Activated CD4-positive, alpha-beta memory T cell treated with anti-CD3 and anti-CD28 coated beads for 36 hours (primary cell): ENCODE results near the gene ARMC12. TPM values are rescaled to one million over a fixed set of nuclear protein-coding genes. Genes with fewer than 3 reads are reported as not detected.

ENCODE experiments used
- CTCF ChIA-PET: fragments of 350-600 bp; sonication (Branson Sonifier 250); formaldehyde crosslinking; loops from one replicate; lab custom pipeline; 2021; ENCODE audit warnings: antibody characterized with exemption, inconsistent platforms; lab: Charles Lee
- POLR2A ChIA-PET: fragments of 350-600 bp; sonication (Branson Sonifier 250); formaldehyde crosslinking; loops from one replicate; lab custom pipeline; 2021; ENCODE audit warnings: antibody characterized with exemption; lab: Charles Lee
- DNase-seq: peaks from one replicate; pipeline ENCODE4 v3.0.0-alpha.2; 2020
- H3K27ac Mint-ChIP-seq: one replicate; pipeline ENCODE4 v1.8.0; 2021; ENCODE audit warnings: mixed read lengths
- H3K27me3 Mint-ChIP-seq: one replicate; pipeline ENCODE4 v1.8.0; 2021; ENCODE audit warnings: mixed read lengths
- H3K36me3 Mint-ChIP-seq: one replicate; pipeline ENCODE4 v1.8.0; 2021; ENCODE audit warnings: mixed read lengths
- H3K4me1 Mint-ChIP-seq: one replicate; pipeline ENCODE4 v1.8.0; 2021; ENCODE audit warnings: low read depth, mixed read lengths
- H3K4me3 Mint-ChIP-seq: one replicate; pipeline ENCODE4 v1.8.0; 2021; ENCODE audit warnings: mild to moderate bottlenecking, mixed read lengths
- H3K9me3 Mint-ChIP-seq: one replicate; pipeline ENCODE4 v1.8.0; 2021; ENCODE audit warnings: mixed read lengths
- intact Hi-C: fragments of 100-400 bp; cut with micrococcal nuclease; formaldehyde crosslinking; loops from one replicate; pipeline ENCODE4 v1.15.1; 2023
- total RNA-seq, 2 experiments: library from RNA; stranded (reverse); gene quantifications; one replicate each; pipeline ENCODE4 v1.2.3, GENCODE V29; 2021

ARMC12 gene
- total RNA-seq, 2 experiments from 2014 or later, result 1.5 to 1.6 TPM

DNA sequence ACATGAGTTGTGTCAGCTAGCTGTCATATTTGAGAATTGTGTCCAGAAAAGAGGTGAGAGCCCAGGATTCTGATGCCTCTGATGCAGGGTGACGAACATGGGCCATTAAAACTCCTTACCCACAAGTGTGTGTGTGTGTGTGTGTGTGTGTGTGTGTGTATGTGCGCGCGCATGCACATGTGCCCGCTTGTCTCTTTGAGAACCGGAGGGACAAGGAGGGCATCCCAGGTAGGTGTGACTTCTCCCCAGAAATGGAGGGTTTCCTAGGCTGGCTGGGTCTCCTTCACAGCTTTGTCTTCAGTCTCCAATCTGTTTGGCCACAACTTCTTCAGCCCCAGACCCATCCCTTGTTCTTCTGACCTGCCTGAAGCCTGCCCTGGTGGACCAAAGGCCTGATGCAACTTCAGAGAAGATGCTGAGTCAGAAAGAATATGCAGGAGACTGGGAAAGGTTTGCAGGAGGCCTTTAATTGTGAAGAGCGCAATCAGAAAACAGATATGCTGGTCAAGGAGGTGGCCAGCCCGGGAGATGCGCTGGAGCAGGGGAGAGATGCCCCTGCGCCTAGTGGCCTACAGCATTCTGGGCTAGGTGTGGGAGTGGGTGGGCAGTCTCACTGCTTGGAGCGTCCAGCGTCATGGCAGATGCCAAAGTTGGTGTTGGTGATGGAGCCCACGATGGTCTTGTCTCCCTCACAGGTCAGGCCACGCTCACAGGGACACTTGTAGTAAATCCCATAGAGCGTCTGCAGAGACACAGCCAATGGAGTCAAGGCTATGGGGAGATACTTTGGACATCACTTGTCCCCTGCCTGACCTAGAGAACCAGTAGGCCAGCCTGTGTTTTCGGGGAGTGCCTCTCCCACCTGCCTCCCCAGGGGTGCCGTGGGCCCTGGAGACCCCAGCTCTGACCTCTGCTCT, 58.0 kb downstream of the ARMC12 start:
- Mint-ChIP-seq H3K27ac (no peak overlapping the region), H3K36me3 (no peaks in the 10 kb centered on the region), H3K27me3 (peaks cover 7% of the 10 kb centered on the region), H3K4me1 (no peaks in the 10 kb centered on the region), H3K9me3 (no peaks in the 10 kb centered on the region), H3K4me3 (no peak overlapping the region)
- ChIA-PET POLR2A (no interaction called here), CTCF (interaction anchor here (0.7 kb wide), 1 partner anchor 267 kb away, joined by 3 read pairs; no protein-coding TSS in a partner anchor)
- no peak for DNase-seq
- intact Hi-C loops, result no loop called here

DNA sequence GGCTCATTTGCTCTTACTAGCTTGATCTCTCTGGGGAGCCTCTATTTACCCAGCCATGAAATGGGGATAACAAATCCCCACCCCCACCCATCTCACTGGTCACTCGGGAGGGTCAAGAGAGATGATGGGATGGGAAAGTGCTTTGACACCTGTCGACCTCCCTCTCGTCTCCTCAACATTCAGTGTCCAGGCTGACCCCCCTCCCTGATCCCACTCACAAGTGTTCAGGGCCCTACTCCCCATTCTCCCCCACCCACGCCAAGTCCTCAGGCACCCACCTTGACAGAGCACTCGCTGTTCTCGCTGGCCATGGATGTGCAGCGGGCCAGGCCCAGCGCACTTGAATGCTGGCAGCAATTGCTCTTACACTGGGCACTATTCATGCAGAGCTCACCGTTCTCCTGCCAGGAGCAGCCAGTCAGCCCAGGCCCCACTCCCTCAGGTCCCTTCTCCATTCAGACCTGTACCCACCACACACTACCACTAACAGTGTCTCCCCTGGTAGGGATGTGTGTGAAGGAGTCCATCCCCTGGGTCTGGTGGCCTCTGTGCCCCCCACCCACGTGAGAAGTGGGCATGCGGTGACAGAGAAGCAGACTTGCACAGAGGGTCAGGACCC, 58.7 kb downstream of the ARMC12 start:
- POLR2A ChIA-PET, result no interaction called here
- Mint-ChIP-seq H3K27me3 (peaks cover 4% of the 10 kb centered on the region), H3K36me3 (no peaks in the 10 kb centered on the region), H3K27ac (no peak overlapping the region), H3K9me3 (no peaks in the 10 kb centered on the region), H3K4me1 (no peaks in the 10 kb centered on the region), H3K4me3 (no peak overlapping the region)
- intact Hi-C loops, result no loop called here
- no peak for DNase-seq
- CTCF ChIA-PET, result no interaction called here

DNA sequence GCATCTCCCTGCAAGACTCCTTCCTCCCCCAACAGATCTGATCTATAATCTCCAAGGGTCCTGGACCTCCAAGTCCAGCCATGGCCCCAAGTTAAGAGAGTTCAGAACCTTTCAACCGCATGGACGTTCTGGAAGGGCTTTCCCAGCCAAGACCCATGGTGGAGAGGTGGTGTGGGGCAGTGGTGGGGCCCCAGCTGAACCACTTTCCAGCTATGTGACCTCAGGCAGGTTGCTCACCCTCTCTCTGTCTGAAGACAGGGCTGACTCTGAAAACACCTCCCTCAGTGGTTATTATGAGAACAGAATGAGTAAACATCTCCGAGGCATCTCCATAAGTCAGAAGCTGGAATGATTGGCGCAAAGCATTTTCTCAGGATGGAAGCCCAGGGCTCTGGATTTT, 59.4 kb downstream of the ARMC12 start:
- DNase-seq, result no peak
- Mint-ChIP-seq H3K4me3 (no peak overlapping the region), H3K27ac (no peak overlapping the region), H3K36me3 (no peaks in the 10 kb centered on the region), H3K27me3 (peaks cover 2% of the 10 kb centered on the region), H3K4me1 (no peaks in the 10 kb centered on the region), H3K9me3 (no peaks in the 10 kb centered on the region)
- ChIA-PET POLR2A (no interaction called here), CTCF (interaction anchor here (0.6 kb wide), 1 partner anchor 28 kb away, joined by 4 read pairs; no protein-coding TSS in a partner anchor)
- intact Hi-C loops, result no loop called here

DNA sequence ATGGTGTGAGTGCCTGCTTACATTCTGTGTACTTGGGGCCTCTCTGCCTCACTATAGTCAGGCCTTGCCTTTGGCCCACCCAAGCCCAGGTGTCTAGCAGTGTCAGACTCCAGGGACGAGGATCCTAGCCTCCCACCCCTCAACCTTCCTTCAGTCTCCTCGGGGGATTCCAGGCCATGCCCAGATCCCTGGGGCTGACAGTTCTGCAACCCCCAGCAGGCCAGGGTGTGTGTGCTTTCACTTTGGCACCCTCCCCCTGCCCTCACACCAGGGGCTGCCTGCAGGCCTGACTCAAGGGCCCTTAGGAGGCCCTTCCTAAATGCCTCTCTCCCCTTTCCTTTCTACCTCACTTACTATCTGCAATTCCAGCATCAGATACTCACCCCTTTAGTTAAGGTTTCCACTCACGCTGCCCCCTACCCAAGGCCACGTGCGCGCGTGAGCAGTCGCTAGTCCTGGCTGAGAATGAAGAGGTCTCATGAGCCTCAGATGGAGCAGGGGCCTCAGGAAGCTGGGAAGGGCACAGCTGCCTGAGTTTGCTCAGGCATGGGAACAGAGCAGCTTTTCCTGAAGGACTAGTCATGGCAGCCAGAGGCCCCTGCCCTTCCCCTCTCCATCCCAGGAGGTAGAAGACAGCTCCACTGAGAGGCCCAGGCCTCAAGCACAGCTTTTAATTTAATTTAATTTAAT, 61.1 kb downstream of the ARMC12 start:
- Mint-ChIP-seq H3K27ac (no peak overlapping the region), H3K4me3 (no peak overlapping the region), H3K9me3 (no peaks in the 10 kb centered on the region), H3K27me3 (no peaks in the 10 kb centered on the region), H3K4me1 (no peaks in the 10 kb centered on the region), H3K36me3 (no peaks in the 10 kb centered on the region)
- DNase-seq, result no peak
- intact Hi-C loops, result no loop called here
- ChIA-PET POLR2A (no interaction called here), CTCF (no interaction called here)

Other genes starting within 250 kb of the ARMC12 start
- gene TEAD3, start 240.0 kb upstream of the ARMC12 start, total RNA-seq, result 1 to 10 TPM; 1.8 to 2.2 TPM
- not detected for gene TULP1, start 224.1 kb upstream of the ARMC12 start, total RNA-seq
- gene FKBP5, start 48.1 kb upstream of the ARMC12 start, total RNA-seq, result 100 to 1,000 TPM; 111 to 112 TPM
- not detected for gene CLPSL2, start 39.6 kb downstream of the ARMC12 start, total RNA-seq
- gene CLPSL1, start 44.0 kb downstream of the ARMC12 start, total RNA-seq, result not detected
- gene CLPS, start 60.3 kb downstream of the ARMC12 start, total RNA-seq, result not detected
- gene LHFPL5, start 68.3 kb downstream of the ARMC12 start, total RNA-seq, result not detected
- gene SRPK1, start 184.1 kb downstream of the ARMC12 start, total RNA-seq, result 100 to 1,000 TPM; 134 to 143 TPM